HG02610 (cell line): ENCODE results near the gene NHERF2.
A peak's percentile ranks its signal among the peaks of the same experiment; 100 is the strongest.
"Not testable (repeated sequence)": the region's sequence is repeated elsewhere in the genome, so short reads cannot be mapped to it uniquely, and the experiment has no call there.

Experiments
- ATAC-seq: cut with Tn5 transposase; IDR thresholded peaks from one replicate; pipeline ENCODE4 v1.9.1; 2021; ENCODE audit warnings: mild to moderate bottlenecking, moderate library complexity; ENCODE audit not compliant: unreplicated experiment

The NHERF2 gene

DNA sequence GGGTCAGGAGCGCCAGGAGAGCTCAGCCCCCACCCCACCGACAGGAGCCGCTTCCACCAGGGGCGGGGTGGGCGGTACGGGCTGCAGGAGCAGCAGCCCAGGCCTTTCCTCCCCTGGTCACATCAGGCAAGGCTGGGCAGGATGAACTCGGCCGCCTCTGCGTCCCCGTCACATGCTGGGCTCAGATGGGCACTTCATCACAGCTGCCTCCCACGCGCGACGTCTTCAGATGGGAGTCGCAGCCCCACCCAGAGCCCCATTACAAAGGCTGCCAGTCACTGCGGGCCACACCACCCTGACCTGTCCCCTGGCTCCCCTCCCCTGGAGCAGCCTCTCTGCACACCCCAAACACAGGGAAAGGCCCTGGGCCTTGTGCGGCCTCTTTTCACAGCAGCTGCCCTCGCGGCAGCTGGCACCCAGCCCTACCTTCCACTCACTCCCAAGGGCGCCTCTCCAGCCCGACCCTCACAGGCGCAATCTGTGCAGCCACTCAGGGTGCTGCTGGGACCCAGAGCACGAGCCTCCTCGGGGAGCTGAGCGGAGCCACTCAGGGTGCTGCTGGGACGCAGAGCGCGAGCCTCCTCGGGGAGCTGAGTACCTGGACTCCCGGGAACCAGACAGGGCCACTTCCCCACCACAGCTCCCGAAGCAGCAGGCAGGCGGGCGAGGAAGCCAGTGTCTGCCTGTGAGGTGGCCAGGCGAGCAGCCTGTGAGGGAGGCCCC, 21.7 kb upstream of the NHERF2 start:
- no peak for ATAC-seq

DNA sequence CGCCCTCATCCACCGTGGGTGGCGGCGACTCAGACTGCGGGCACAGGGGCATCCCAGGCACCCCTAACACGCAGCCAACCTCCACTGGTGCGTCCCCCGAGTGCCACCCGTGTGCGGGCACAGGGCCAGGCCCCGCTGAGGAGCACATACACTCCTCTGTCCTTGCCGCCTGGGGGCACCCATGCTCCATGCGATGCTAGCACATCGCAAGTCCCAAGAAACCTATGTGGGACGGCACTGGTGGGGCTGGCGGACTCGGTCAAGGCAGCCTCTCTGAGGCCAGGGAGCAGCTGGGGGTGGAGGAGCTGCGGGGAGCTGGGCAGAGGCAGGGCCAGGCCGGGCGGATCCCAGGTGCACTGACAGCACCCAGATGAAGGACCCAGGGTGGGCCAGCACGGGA, 21.1 kb upstream of the NHERF2 start:
- ATAC-seq: no peak

DNA sequence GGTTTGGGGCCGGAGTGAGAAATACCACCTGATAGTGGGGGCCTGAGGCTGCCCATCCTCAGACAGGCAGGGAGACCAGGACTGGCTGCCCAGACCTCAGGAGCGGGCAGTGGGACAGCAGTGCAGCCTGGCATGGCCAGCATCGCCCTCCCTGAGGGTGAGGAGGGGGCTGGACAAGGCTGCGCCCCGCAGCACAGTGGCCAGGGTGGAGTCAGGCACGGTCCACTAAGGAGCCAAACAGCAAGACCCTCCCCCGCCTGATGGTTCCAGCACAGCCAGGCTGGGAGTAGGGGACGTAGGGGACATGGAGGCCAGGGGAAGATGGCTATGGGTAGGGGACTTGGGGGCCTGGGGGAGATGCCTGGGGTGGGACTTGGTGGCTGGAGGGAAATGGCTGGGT, 20.4 kb upstream of the NHERF2 start:
- ATAC-seq: no peak

GRCh38 chr16:2007081-2007836, 19.4 kb upstream of the NHERF2 start:
- no peak for ATAC-seq

- no peak for ATAC-seq
These were observed 18.6 kb upstream of the NHERF2 start for GRCh38 chr16:2008009-2008526.

- no peak for ATAC-seq
These were observed 18.0 kb upstream of the NHERF2 start for GRCh38 chr16:2008631-2009163.

DNA sequence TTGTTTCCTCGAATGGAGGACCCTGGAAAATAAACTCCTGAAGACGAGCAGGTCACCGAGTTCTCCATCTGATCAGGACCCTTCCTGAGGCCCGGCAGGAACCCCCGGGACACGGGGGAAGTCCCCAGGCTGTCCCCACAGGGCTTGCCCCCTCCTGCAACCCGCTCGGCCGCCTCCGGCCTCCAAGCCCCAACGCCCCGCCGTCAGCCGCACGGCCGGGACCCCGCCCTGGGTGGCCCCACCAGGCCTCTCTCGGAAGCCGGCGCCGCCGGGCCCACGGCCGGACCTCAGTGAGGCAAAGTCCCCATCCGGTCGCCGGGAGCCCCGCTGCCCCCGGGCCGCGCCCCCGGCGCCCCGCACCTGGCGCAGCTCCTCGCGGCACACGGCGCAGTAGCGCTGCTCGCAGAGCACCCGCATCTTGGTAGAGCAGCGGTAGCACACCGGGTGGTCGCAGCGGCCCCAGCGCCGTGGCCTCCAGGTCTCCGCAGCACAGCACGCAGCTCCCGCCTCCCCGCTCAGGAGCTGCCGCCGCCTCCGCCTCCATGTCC, 17.5 kb upstream of the NHERF2 start:
- peak; percentile 23 for ATAC-seq

DNA sequence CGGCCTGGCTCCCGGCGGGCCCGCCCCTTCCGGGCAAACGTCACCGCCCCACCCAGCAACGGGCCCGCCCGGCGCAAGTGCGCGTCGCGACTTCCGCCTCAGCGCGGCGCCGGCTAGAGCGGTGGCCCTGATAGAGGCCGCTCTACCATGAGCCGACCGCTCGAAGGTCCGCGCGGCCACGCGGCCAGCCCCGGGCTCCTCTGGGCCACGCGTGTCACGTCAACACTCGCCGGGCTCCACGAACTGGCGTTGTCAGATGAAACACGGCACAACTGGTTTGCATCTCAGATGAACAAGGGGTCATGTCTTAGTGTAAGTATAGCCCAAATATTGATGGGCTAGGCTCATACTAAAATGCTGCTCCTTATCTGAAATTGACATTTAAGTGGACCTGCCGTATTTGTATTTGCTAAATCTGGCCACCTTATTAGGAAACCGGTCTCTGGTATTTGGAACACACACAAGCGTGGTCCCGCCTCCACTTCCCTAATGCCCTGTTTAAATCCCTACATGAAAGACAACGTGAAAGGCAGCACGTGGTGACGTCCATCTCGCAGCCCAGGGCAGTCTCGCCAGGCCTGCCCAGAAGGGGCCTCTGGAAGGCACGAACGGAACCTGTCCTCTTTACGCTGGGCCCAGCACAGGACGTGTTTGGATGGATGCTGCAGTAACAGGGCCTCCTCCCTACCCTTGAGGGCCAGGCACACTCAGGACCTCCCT, 16.8 kb upstream of the NHERF2 start, which contains the start of gene ZNF598:
Gene ZNF598 (minus strand): TSS at position 31 of the 720 bp plus-strand sequence.
- peak; percentile 78 for ATAC-seq

- not testable (repeated sequence) for ATAC-seq
These were observed 15.0 kb upstream of the NHERF2 start for GRCh38 chr16:2011726-2012125.

- no peak for ATAC-seq
These were observed 13.2 kb upstream of the NHERF2 start for GRCh38 chr16:2013527-2013926.

GRCh38 chr16:2015117-2015946, 11.4 kb upstream of the NHERF2 start:
- ATAC-seq: no peak

- no peak for ATAC-seq
These were observed 10.8 kb upstream of the NHERF2 start for GRCh38 chr16:2015947-2016208.

- no peak for ATAC-seq
These were observed 10.2 kb upstream of the NHERF2 start for GRCh38 chr16:2016407-2016922.

DNA sequence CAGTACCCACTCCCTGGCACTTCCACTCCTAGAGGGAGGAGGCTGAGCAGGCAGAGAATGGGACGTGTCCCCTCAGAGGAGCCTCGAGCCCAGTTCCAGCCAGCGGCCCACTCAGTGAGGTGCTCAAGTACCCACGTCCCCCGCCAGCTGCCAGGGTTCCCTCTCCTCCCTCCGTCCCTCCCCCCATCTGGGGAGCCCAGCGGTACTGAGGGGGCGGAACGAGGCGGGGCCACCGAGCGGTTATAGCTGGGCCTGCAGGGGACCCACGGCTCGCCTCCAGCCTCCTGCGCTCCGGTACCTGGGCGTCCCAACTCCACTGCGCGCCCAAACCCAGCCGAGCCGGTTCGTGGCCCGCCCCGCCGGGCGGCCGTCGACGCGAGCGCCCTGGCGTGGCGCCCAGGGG, 7.2 kb upstream of the NHERF2 start, which contains the start of gene NPW:
Gene NPW (plus strand): TSS at position 268 of the 403 bp plus-strand sequence.
- no peak for ATAC-seq

DNA sequence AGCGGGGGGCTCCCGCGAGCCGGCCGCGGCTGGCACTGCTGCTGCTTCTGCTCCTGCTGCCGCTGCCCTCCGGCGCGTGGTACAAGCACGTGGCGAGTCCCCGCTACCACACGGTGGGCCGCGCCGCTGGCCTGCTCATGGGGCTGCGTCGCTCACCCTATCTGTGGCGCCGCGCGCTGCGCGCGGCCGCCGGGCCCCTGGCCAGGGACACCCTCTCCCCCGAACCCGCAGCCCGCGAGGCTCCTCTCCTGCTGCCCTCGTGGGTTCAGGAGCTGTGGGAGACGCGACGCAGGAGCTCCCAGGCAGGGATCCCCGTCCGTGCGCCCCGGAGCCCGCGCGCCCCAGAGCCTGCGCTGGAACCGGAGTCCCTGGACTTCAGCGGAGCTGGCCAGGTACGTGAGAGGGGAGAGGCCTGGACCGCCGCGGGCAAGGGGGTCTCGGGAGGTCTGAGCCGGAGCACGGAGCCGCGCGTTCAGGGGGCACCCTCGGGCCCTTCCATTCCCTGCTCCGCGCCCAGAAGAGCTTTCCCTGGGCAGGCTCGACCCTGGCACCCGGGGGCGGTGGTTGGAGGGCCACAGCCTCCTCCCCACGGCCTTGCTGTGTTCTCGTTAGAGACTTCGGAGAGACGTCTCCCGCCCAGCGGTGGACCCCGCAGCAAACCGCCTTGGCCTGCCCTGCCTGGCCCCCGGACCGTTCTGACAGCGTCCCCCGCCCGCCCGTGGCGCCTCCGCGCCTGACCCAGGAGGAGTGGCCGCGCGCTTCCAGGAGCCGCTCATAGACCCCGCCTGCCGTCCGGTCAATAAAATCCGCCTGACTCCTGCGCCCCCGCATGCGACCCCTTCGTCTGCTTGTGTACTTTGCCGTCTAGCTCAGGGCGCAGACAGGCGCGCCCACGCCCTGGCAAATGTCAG, 6.5 kb upstream of the NHERF2 start:
- ATAC-seq: no peak

DNA sequence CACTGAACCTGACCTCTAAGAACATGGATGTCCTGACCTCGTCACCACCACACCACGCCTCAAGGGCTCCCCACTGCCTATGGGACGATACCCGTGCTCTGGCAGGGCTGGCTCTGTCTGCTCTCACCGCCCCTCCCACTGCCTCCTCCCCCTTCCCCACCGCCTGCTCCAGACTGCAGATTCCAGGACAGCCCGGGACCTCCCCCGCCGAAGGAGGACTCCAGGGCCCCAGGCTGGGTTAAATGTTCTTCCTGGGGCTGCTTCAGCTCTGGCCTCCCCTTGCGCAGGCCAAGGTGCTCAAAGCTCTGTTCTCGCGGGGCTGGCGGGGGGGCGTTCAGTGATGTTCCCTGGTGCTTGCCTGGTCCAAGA, 4.0 kb upstream of the NHERF2 start:
- ATAC-seq: no peak

DNA sequence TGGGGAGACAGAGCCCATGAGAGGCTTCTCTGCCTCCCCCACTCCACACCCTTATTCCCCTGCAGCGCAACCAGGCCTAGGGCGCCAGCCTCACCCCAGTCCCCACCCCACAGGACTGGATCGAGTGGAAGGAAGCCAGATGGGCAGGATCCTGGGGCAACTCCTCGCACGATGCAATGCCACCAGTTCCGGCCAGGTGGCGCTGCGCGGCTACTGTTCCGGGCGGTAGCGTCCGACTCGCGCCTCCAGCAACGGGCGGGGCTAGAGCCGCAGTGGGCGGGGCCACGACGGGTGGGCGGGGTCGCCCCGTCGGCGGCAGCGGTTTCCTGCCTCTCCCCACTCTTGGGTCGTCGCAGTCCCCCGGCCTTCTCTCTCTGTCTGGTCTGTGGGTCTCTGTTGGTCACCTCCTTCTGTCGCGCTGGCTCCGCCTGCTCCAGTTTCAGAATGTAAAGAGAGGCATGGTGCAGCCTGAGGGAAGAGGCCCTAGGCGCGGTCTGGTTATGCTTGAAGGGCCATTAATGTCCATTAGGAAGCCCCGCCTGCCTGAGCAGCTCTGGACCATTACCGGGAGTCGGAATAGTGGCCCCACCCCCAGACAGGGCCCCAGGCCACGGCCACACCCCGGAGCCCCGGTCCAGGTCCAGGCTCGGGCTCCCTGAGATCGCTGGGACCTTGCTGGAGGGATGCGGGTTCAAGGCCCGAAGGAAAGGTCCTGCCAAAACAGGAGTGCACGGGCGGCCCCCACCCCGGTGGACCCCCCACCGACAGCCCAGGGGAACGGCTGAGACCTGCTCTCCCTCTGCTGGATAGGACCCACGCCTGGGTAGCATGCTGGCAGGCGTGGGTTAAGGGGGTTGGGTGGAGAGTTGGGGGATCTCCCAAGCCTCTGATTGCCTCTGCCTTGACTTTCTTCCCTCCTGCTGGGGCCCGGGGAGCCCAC, 3.3 kb upstream of the NHERF2 start:
- no peak for ATAC-seq

DNA sequence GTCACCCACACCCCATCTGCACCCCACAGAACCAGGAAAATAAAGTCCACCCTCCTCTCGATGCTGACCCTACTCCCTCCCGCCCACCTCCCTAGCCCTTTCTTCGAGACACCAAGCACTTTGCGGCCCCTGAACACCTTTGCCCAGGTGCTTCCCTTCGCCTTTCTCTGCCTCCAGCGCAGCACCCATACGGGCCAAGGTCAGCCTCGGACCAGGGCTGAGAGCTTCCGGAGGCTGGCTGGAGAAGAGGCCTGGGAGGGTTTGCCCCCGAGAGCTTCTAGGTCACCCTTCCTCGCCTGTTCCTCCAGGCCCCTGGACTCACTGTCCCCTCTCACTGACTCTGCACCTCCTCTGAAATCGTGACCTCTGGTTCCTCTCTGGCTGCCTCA, 2.7 kb upstream of the NHERF2 start:
- ATAC-seq: no peak
